H9 (cell line): ENCODE measurements around the gene RARB. TPM values are rescaled to one million over a fixed set of nuclear protein-coding genes. Genes with fewer than 3 reads are reported as not detected.

Experiments
- DNase-seq: peaks from one replicate; pipeline ENCODE4 v3.0.0-alpha.2; 2017
- H2AFZ ChIP-seq: one replicate; pipeline ENCODE4 v1.6.1; 2013; ENCODE audit warnings: mild to moderate bottlenecking, low read length, control low read depth, moderate library complexity
- H2AK5ac ChIP-seq: 2 replicates; pipeline ENCODE4 v1.6.1; 2013; ENCODE audit warnings: low read length, control low read depth, mixed read lengths; ENCODE audit not compliant: insufficient read length
- H2BK120ac ChIP-seq: one replicate; pipeline ENCODE4 v1.6.1; 2013; ENCODE audit warnings: low read depth, mild to moderate bottlenecking, low read length, control low read depth, inconsistent platforms; ENCODE audit not compliant: poor library complexity, severe bottlenecking
- H2BK12ac ChIP-seq: 2 replicates; pipeline ENCODE4 v1.6.1; 2013; ENCODE audit warnings: low read length, control low read depth, mixed read lengths, low read depth; ENCODE audit not compliant: insufficient read length
- H2BK15ac ChIP-seq: 2 replicates; pipeline ENCODE4 v1.6.1; 2013; ENCODE audit warnings: low read depth, low read length, control low read depth
- H2BK20ac ChIP-seq: one replicate; pipeline ENCODE4 v1.6.1; 2013; ENCODE audit warnings: low read depth, mild to moderate bottlenecking, low read length, control low read depth, inconsistent platforms; ENCODE audit not compliant: poor library complexity, severe bottlenecking
- H2BK5ac ChIP-seq: 2 replicates; pipeline ENCODE4 v1.6.1; 2013; ENCODE audit warnings: low read length, control low read depth, mixed read lengths; ENCODE audit not compliant: insufficient read length
- H3K14ac ChIP-seq: 2 replicates; pipeline ENCODE4 v1.6.1; 2013; ENCODE audit warnings: low read length, control low read depth; ENCODE audit not compliant: insufficient read depth
- H3K18ac ChIP-seq: 2 replicates; pipeline ENCODE4 v1.6.1; 2013; ENCODE audit warnings: low read depth, mild to moderate bottlenecking, mixed read lengths, low read length, control low read depth; ENCODE audit not compliant: insufficient read length
- H3K23ac ChIP-seq: 2 replicates; pipeline ENCODE4 v1.6.1; 2013; ENCODE audit warnings: low read length, control low read depth, mixed read lengths, low read depth; ENCODE audit not compliant: insufficient read length
- H3K23me2 ChIP-seq: 2 replicates; pipeline ENCODE4 v1.6.1; 2013; ENCODE audit warnings: low read depth, mild to moderate bottlenecking, mixed read lengths, low read length, control low read depth; ENCODE audit not compliant: insufficient read length, poor library complexity, severe bottlenecking
- H3K27ac ChIP-seq: 2 replicates; pipeline ENCODE4 v1.5.1; 2013; ENCODE audit warnings: low read length, control low read depth, mixed read lengths, low read depth; ENCODE audit not compliant: insufficient read length
- H3K27me3 ChIP-seq: 2 replicates; pipeline ENCODE4 v1.6.1; 2013; ENCODE audit warnings: low read length, control low read depth, inconsistent platforms; ENCODE audit not compliant: insufficient read depth
- H3K4ac ChIP-seq: 2 replicates; pipeline ENCODE4 v1.6.1; 2013; ENCODE audit warnings: low read depth, mild to moderate bottlenecking, control low read depth, inconsistent platforms, low read length, moderate library complexity
- H3K4me1 ChIP-seq: 2 replicates; pipeline ENCODE4 v1.6.1; 2013; ENCODE audit warnings: low read length, control low read depth, inconsistent platforms; ENCODE audit not compliant: insufficient read depth
- H3K4me2 ChIP-seq: 2 replicates; pipeline ENCODE4 v1.6.1; 2013; ENCODE audit warnings: low read length, control low read depth, mixed read lengths; ENCODE audit not compliant: insufficient read length, insufficient read depth
- H3K56ac ChIP-seq: 2 replicates; pipeline ENCODE4 v1.6.1; 2013; ENCODE audit warnings: low read depth, mild to moderate bottlenecking, mixed read lengths, low read length, control low read depth; ENCODE audit not compliant: insufficient read length
- H3K79me1 ChIP-seq: 2 replicates; pipeline ENCODE4 v1.6.1; 2013; ENCODE audit warnings: low read depth, mild to moderate bottlenecking, moderate library complexity, low read length, control low read depth, inconsistent platforms; ENCODE audit not compliant: insufficient read depth, poor library complexity, severe bottlenecking
- H3K79me2 ChIP-seq: 2 replicates; pipeline ENCODE4 v1.6.1; 2013; ENCODE audit warnings: low read length, control low read depth, inconsistent platforms; ENCODE audit not compliant: insufficient read depth
- H3K9ac ChIP-seq: 2 replicates; pipeline ENCODE4 v1.6.1; 2013; ENCODE audit warnings: low read length, control low read depth, mixed read lengths; ENCODE audit not compliant: insufficient read length; ENCODE audit errors: extremely low read depth
- H3K9me3 ChIP-seq: one replicate; pipeline ENCODE4 v1.6.1; 2013; ENCODE audit warnings: low read depth, low read length, inconsistent platforms; ENCODE audit not compliant: control insufficient read depth
- H3T11ph ChIP-seq: one replicate; pipeline ENCODE4 v1.6.1; 2013; ENCODE audit warnings: mild to moderate bottlenecking, low read length, control low read depth, inconsistent platforms
- H4K20me1 ChIP-seq: one replicate; pipeline ENCODE4 v1.6.1; 2013; ENCODE audit not compliant: control insufficient read depth, insufficient read length, insufficient read depth
- H4K5ac ChIP-seq: 2 replicates; pipeline ENCODE4 v1.6.1; 2013; ENCODE audit warnings: low read depth, mild to moderate bottlenecking, mixed read lengths, low read length, control low read depth; ENCODE audit not compliant: insufficient read length
- H4K8ac ChIP-seq: replicated peaks from 2 replicates; pipeline ENCODE4 v1.6.1; 2013; ENCODE audit warnings: low read length, control low read depth, mixed read lengths, low read depth; ENCODE audit not compliant: insufficient read length
- H4K91ac ChIP-seq: 2 replicates; pipeline ENCODE4 v1.6.1; 2013; ENCODE audit warnings: low read depth, mild to moderate bottlenecking, moderate library complexity, mixed read lengths, low read length, control low read depth; ENCODE audit not compliant: insufficient read length
- H3K27ac Mint-ChIP-seq, 3 experiments: 2 replicates in 2 of 3; 3 replicates in 1 of 3; pipeline ENCODE4 v1.8.0; 2020 to 2021; ENCODE audit warnings: mixed read lengths in 3 of 3, mild to moderate bottlenecking in 1 of 3, moderate library complexity in 1 of 3
- H3K27me3 Mint-ChIP-seq: 2 replicates; pipeline ENCODE4 v1.8.0; 2021; ENCODE audit warnings: low read depth, mild to moderate bottlenecking, moderate library complexity, mixed read lengths
- H3K36me3 Mint-ChIP-seq, 3 experiments: 2 replicates in 2 of 3; 3 replicates in 1 of 3; pipeline ENCODE4 v1.8.0; 2020 to 2021; ENCODE audit warnings: low read depth in 3 of 3, mixed read lengths in 3 of 3; ENCODE audit not compliant: insufficient read depth in 1 of 3
- H3K4me1 Mint-ChIP-seq, 2 experiments: 2 replicates each; pipeline ENCODE4 v1.8.0; 2020; ENCODE audit warnings: mixed read lengths in 2 of 2
- H3K4me3 Mint-ChIP-seq, 2 experiments: 2 replicates in 1 of 2; 3 replicates in 1 of 2; pipeline ENCODE4 v1.8.0; 2020 to 2021; ENCODE audit warnings: mild to moderate bottlenecking in 2 of 2, mixed read lengths in 2 of 2, moderate library complexity in 1 of 2
- H3K9me3 Mint-ChIP-seq, 2 experiments: 2 replicates in 1 of 2; 3 replicates in 1 of 2; pipeline ENCODE4 v1.8.0; 2020; ENCODE audit warnings: mild to moderate bottlenecking in 2 of 2, mixed read lengths in 2 of 2, moderate library complexity in 1 of 2
- WGBS: extraction: QIAGEN DNeasy Blood & Tissue Kit; methylation state at CpG from one replicate; pipeline ENCODE4 v1.1.7; 2013; ENCODE audit warnings: missing lambda C conversion rate, low lambda C conversion rate, mixed read lengths; ENCODE audit not compliant: insufficient read length; ENCODE audit errors: extremely low coverage; 5-methylcytosine and 5-hydroxymethylcytosine counted together
- total RNA-seq: library from RNA; stranded (reverse); gene quantifications from 2 replicates; pipeline ENCODE4 v1.2.1, GENCODE V29; 2021
- TF ChIP-seq, protein P1 (sequence below): fragments of 200-600 bp; sonication (generic); conservative IDR thresholded peaks from 3 replicates; pipeline ENCODE4 v1.8.0; 2021; ENCODE audit warnings: antibody characterized with exemption, mild to moderate bottlenecking

Gene RARB
- total RNA-seq, 1 experiment from 2014 or later, result 0.22 TPM

DNA sequence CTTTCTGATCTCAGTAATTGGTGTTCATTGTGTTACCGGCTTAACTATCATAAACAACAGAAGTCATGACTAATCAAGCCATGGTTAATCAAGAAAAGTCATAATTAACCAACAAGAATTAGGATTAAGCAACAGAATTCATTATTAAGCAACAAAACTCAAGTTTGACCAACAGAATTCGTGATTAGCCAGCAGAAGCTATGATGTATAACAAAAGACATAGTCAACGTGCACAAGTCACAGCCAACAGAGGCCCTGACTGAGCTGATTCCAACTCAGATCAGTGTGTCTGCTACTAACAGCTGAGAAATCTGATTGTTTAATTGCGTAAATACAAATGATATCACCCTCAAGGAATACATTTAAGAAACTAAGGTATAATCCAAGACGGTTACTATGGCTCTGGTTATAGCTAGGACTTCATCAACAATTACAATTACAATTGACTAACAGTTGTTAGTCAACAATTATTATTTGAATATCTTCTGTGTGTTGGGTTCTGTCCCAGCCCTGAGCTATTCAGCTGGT is 67.7 kb downstream of the RARB start:
- Histone ChIP-seq H3K18ac (no peak overlapping the region), H2BK20ac (no peak overlapping the region), H4K5ac (no peak overlapping the region), H3K56ac (no peak overlapping the region), H3K9ac (no peak overlapping the region), H3K4me2 (no peak overlapping the region), H2AFZ (no peak overlapping the region), H4K91ac (no peak overlapping the region), H3K27me3 (no peaks in the 10 kb centered on the region), H3K79me2 (no peaks in the 10 kb centered on the region), H3K14ac (no peak overlapping the region), H3K4me1 (no peaks in the 10 kb centered on the region), H3K79me1 (no peaks in the 10 kb centered on the region), H4K20me1 (no peaks in the 10 kb centered on the region), H2BK12ac (no peak overlapping the region), H4K8ac (no peak overlapping the region), H2BK5ac (no peak overlapping the region), H2BK15ac (no peak overlapping the region), H2BK120ac (no peak overlapping the region), H3K9me3 (no peaks in the 10 kb centered on the region), H3K23ac (no peak overlapping the region), H3K4ac (no peak overlapping the region), H3T11ph (no peak overlapping the region), H2AK5ac (no peak overlapping the region), H3K27ac (no peak overlapping the region), H3K23me2 (no peaks in the 10 kb centered on the region)
- H3K36me3 Mint-ChIP-seq, result peaks cover 0 to 9% (median 0%) of the 10 kb centered on the region in 3 experiments; a peak in 2 of 7 replicates
- no peak for DNase-seq
- peaks cover 6% of the 10 kb centered on the region in 2 experiments for H3K4me1 Mint-ChIP-seq
- H3K27ac Mint-ChIP-seq, result no peak overlapping the region
- H3K27me3 Mint-ChIP-seq, result no peaks in the 10 kb centered on the region
- peaks cover 5 to 12% of the 10 kb centered on the region in 2 experiments; a peak in 4 of 5 replicates for H3K9me3 Mint-ChIP-seq
- no peak overlapping the region for H3K4me3 Mint-ChIP-seq
- TF ChIP-seq, protein P1, sequence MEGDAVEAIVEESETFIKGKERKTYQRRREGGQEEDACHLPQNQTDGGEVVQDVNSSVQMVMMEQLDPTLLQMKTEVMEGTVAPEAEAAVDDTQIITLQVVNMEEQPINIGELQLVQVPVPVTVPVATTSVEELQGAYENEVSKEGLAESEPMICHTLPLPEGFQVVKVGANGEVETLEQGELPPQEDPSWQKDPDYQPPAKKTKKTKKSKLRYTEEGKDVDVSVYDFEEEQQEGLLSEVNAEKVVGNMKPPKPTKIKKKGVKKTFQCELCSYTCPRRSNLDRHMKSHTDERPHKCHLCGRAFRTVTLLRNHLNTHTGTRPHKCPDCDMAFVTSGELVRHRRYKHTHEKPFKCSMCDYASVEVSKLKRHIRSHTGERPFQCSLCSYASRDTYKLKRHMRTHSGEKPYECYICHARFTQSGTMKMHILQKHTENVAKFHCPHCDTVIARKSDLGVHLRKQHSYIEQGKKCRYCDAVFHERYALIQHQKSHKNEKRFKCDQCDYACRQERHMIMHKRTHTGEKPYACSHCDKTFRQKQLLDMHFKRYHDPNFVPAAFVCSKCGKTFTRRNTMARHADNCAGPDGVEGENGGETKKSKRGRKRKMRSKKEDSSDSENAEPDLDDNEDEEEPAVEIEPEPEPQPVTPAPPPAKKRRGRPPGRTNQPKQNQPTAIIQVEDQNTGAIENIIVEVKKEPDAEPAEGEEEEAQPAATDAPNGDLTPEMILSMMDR, result no peak
- WGBS, result no CpG with 5 or more reads among the region's 5 CpGs
